ENCODE results near the gene TGM4.

Gene TGM4

DNA sequence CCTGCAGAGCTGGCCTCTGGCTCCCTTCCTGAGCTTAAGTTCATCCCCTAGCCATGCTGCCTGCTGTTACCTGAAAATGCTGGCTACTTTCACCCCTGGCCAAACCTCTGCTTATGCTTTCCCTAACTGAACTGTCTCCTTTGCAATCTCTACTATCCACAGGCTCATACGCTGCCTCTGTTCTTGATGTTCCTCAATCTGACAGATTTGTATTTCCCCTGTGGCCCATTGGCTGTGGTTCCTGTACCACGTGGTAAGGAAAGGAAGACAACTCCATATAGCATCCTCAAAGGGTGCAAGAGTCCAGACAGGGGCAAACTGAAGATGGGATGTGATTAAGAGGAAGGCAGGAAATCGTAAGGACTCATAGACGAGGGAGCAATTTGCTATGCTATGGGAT is 33.2 kb downstream of the TGM4 start:
- no peak overlapping the region for H3K27ac ChIP-seq (ENCODE audit: extremely low read depth, low read depth, low read length)
- POLR2A ChIA-PET, result interaction anchor here (0.6 kb wide), 1 partner anchor 79 kb away, joined by 4 read pairs; no protein-coding TSS in a partner anchor
- CTCF ChIA-PET, result interaction anchor here (0.6 kb wide), 2 partner anchors 69 to 551 kb away, joined by 3 to 4 read pairs; no protein-coding TSS in a partner anchor
- H3K4me1 ChIP-seq (ENCODE audit: control insufficient read depth, insufficient read depth, low read length), result no peaks in the 10 kb centered on the region
- H3K36me3 ChIP-seq (ENCODE audit: control insufficient read depth in 2 of 2, insufficient read depth in 1 of 2, low read length in 2 of 2), result no peaks in the 10 kb centered on the region
- no peaks in the 10 kb centered on the region for H3K9me3 ChIP-seq (ENCODE audit: control insufficient read depth, insufficient read depth, low read depth, low read length)
- TF ChIP-seq KLF9 (tag by site-specific recombination; IDR thresholded peaks at IDR 0.05; ENCODE audit: low read depth) (no peak), ZNF830 (tag by site-specific recombination; IDR thresholded peaks at IDR 0.05; ENCODE audit: low read depth) (no peak), EGR2 (tag by site-specific recombination; IDR thresholded peaks at IDR 0.05; ENCODE audit: low read depth) (no peak), KLF7 (tag by site-specific recombination; IDR thresholded peaks at IDR 0.05; ENCODE audit: borderline replicate concordance) (no peak), ZNF530 (tag by site-specific recombination; IDR thresholded peaks at IDR 0.05; ENCODE audit: low read depth) (no peak), ZNF175 (tag by site-specific recombination; IDR thresholded peaks at IDR 0.05) (no peak)
- TF ChIP-seq, protein P1, sequence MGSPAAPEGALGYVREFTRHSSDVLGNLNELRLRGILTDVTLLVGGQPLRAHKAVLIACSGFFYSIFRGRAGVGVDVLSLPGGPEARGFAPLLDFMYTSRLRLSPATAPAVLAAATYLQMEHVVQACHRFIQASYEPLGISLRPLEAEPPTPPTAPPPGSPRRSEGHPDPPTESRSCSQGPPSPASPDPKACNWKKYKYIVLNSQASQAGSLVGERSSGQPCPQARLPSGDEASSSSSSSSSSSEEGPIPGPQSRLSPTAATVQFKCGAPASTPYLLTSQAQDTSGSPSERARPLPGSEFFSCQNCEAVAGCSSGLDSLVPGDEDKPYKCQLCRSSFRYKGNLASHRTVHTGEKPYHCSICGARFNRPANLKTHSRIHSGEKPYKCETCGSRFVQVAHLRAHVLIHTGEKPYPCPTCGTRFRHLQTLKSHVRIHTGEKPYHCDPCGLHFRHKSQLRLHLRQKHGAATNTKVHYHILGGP (tag by site-specific recombination; IDR thresholded peaks at IDR 0.05), result no peak
- TF ChIP-seq, protein P2, sequence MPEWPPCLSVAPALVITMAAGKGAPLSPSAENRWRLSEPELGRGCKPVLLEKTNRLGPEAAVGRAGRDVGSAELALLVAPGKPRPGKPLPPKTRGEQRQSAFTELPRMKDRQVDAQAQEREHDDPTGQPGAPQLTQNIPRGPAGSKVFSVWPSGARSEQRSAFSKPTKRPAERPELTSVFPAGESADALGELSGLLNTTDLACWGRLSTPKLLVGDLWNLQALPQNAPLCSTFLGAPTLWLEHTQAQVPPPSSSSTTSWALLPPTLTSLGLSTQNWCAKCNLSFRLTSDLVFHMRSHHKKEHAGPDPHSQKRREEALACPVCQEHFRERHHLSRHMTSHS (tag by site-specific recombination; IDR thresholded peaks at IDR 0.05), result no peak
- H3K4me3 ChIP-seq (ENCODE audit: low read depth, low read length), result no peak overlapping the region

DNA sequence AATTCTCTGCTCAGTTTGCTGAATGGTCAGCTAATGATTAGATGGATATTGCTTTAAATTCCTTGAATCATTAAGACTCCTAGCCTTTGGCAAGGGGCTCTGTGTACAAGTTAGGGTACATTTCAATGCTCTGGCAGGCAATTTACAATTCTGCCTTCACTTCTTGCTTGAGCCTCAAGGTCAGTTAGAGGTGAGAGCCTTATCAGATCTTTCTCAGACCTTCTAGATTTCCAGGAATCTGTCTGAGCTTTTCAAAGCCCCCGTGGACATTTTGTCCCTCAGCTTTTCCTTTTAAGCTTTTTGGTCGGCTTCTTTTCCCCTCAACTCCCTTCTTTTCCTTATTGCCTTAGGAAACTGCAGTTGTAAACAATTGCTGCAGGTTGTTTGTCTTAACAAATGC is 34.7 kb downstream of the TGM4 start:
- TF ChIP-seq GLIS2 (tag by site-specific recombination; IDR thresholded peaks at IDR 0.05), result no peak
- TF ChIP-seq, protein P3, sequence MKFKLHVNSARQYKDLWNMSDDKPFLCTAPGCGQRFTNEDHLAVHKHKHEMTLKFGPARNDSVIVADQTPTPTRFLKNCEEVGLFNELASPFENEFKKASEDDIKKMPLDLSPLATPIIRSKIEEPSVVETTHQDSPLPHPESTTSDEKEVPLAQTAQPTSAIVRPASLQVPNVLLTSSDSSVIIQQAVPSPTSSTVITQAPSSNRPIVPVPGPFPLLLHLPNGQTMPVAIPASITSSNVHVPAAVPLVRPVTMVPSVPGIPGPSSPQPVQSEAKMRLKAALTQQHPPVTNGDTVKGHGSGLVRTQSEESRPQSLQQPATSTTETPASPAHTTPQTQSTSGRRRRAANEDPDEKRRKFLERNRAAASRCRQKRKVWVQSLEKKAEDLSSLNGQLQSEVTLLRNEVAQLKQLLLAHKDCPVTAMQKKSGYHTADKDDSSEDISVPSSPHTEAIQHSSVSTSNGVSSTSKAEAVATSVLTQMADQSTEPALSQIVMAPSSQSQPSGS (tag by site-specific recombination; IDR thresholded peaks at IDR 0.05; ENCODE audit: low read depth), result no peak
- no peak overlapping the region for H3K27ac ChIP-seq (ENCODE audit: extremely low read depth, low read depth, low read length)
- CTCF ChIA-PET, result interaction anchor here (0.6 to 0.7 kb wide), 2 partner anchors 101 to 584 kb away, joined by 4 to 6 read pairs; no protein-coding TSS in a partner anchor
- no peaks in the 10 kb centered on the region for H3K9me3 ChIP-seq (ENCODE audit: control insufficient read depth, insufficient read depth, low read depth, low read length)
- no peak overlapping the region for H3K4me3 ChIP-seq (ENCODE audit: low read depth, low read length)
- H3K36me3 ChIP-seq (ENCODE audit: control insufficient read depth in 2 of 2, insufficient read depth in 1 of 2, low read length in 2 of 2), result no peaks in the 10 kb centered on the region
- H3K4me1 ChIP-seq (ENCODE audit: control insufficient read depth, insufficient read depth, low read length), result no peaks in the 10 kb centered on the region
- POLR2A ChIA-PET, result no interaction called here

DNA sequence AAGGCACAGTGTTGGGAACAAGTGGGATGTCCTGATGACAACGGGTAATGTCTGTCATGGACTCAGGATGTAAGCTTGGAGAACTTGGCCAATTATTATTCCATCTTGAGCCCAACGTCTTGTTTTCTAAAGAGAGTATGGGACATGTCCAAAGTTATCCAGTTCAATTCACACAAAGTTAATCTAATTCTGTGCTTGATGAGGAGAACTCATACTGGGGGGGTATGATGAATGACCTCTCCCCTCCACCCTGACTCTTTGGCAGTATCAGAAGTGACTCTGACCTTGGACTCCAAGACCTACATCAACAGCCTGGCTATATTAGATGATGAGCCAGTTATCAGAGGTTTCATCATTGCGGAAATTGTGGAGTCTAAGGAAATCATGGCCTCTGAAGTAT is 36.3 kb downstream of the TGM4 start:
- no peaks in the 10 kb centered on the region for H3K4me1 ChIP-seq (ENCODE audit: control insufficient read depth, insufficient read depth, low read length)
- POLR2A ChIA-PET, result no interaction called here
- H3K4me3 ChIP-seq (ENCODE audit: low read depth, low read length), result no peak overlapping the region
- H3K27ac ChIP-seq (ENCODE audit: extremely low read depth, low read depth, low read length), result no peak overlapping the region
- TF ChIP-seq ZNF76 (tag by site-specific recombination; IDR thresholded peaks at IDR 0.05; ENCODE audit: borderline replicate concordance, low read depth), result no peak
- TF ChIP-seq ZNF133 (tag by site-specific recombination; IDR thresholded peaks at IDR 0.05), result no peak
- TF ChIP-seq, protein P4, sequence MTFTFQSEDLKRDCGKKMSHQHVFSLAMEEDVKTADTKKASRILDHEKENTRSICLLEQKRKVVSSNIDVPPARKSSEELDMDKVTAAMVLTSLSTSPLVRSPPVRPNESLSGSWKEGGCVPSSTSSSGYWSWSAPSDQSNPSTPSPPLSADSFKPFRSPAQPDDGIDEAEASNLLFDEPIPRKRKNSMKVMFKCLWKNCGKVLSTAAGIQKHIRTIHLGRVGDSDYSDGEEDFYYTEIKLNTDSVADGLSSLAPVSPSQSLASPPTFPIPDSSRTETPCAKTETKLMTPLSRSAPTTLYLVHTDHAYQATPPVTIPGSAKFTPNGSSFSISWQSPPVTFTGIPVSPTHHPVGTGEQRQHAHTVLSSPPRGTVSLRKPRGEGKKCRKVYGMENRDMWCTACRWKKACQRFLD (tag by site-specific recombination; IDR thresholded peaks at IDR 0.05), result no peak
- TF ChIP-seq, protein P5, sequence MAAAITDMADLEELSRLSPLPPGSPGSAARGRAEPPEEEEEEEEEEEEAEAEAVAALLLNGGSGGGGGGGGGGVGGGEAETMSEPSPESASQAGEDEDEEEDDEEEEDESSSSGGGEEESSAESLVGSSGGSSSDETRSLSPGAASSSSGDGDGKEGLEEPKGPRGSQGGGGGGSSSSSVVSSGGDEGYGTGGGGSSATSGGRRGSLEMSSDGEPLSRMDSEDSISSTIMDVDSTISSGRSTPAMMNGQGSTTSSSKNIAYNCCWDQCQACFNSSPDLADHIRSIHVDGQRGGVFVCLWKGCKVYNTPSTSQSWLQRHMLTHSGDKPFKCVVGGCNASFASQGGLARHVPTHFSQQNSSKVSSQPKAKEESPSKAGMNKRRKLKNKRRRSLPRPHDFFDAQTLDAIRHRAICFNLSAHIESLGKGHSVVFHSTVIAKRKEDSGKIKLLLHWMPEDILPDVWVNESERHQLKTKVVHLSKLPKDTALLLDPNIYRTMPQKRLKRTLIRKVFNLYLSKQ (tag by site-specific recombination; IDR thresholded peaks at IDR 0.05; ENCODE audit: borderline replicate concordance), result no peak
- no peak for TF ChIP-seq ZNF423 (tag by site-specific recombination; IDR thresholded peaks at IDR 0.05)
- no peak for TF ChIP-seq ZNF544 (tag by site-specific recombination; IDR thresholded peaks at IDR 0.05)
- TF ChIP-seq BCL11A (tag by site-specific recombination; IDR thresholded peaks at IDR 0.05; ENCODE audit: low read depth), result no peak
- TF ChIP-seq, protein P6, sequence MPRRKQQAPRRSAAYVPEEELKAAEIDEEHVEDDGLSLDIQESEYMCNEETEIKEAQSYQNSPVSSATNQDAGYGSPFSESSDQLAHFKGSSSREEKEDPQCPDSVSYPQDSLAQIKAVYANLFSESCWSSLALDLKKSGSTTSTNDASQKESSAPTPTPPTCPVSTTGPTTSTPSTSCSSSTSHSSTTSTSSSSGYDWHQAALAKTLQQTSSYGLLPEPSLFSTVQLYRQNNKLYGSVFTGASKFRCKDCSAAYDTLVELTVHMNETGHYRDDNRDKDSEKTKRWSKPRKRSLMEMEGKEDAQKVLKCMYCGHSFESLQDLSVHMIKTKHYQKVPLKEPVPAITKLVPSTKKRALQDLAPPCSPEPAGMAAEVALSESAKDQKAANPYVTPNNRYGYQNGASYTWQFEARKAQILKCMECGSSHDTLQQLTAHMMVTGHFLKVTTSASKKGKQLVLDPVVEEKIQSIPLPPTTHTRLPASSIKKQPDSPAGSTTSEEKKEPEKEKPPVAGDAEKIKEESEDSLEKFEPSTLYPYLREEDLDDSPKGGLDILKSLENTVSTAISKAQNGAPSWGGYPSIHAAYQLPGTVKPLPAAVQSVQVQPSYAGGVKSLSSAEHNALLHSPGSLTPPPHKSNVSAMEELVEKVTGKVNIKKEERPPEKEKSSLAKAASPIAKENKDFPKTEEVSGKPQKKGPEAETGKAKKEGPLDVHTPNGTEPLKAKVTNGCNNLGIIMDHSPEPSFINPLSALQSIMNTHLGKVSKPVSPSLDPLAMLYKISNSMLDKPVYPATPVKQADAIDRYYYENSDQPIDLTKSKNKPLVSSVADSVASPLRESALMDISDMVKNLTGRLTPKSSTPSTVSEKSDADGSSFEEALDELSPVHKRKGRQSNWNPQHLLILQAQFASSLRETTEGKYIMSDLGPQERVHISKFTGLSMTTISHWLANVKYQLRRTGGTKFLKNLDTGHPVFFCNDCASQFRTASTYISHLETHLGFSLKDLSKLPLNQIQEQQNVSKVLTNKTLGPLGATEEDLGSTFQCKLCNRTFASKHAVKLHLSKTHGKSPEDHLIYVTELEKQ (tag by site-specific recombination; IDR thresholded peaks at IDR 0.05; ENCODE audit: borderline replicate concordance), result no peak
- no peak for TF ChIP-seq GLIS1 (tag by site-specific recombination; IDR thresholded peaks at IDR 0.05)
- no peak for TF ChIP-seq ZIC2 (tag by site-specific recombination; IDR thresholded peaks at IDR 0.05)
- no peaks in the 10 kb centered on the region for H3K36me3 ChIP-seq (ENCODE audit: control insufficient read depth in 2 of 2, insufficient read depth in 1 of 2, low read length in 2 of 2)
- CTCF ChIA-PET, result no interaction called here
- H3K9me3 ChIP-seq (ENCODE audit: control insufficient read depth, insufficient read depth, low read depth, low read length), result no peaks in the 10 kb centered on the region

All from HEK293 (cell line).